GM18519 (cell line): ENCODE measurements around the gene CDH4.

Experiments
- ATAC-seq: cut with Tn5 transposase; IDR thresholded peaks from one replicate; pipeline ENCODE4 v1.9.1; 2021; ENCODE audit warnings: mild to moderate bottlenecking, moderate library complexity; ENCODE audit not compliant: unreplicated experiment, low FRiP score

CDH4 gene

GRCh38 chr20:61835791-61836350 lies 583.8 kb downstream of the CDH4 start:
- no peak for ATAC-seq

GRCh38 chr20:61837200-61837599 lies 585.1 kb downstream of the CDH4 start:
- no peak for ATAC-seq

GRCh38 chr20:61839223-61839911 lies 587.3 kb downstream of the CDH4 start:
- no peak for ATAC-seq

- ATAC-seq = no peak
Measured at GRCh38 chr20:61839912-61840778, 588.1 kb downstream of the CDH4 start.

- ATAC-seq = no peak
Measured at GRCh38 chr20:61840779-61841455, 588.9 kb downstream of the CDH4 start.

- ATAC-seq = no peak
Measured at GRCh38 chr20:61841551-61841950, 589.5 kb downstream of the CDH4 start.

GRCh38 chr20:61841966-61842365 lies 589.9 kb downstream of the CDH4 start:
- no peak for ATAC-seq

GRCh38 chr20:61844621-61845020 lies 592.6 kb downstream of the CDH4 start:
- ATAC-seq = no peak

- ATAC-seq = no peak
Measured at GRCh38 chr20:61845233-61845671, 593.2 kb downstream of the CDH4 start.

- no peak for ATAC-seq
Measured at GRCh38 chr20:61846074-61846473, 594.0 kb downstream of the CDH4 start.

GRCh38 chr20:61846741-61847419 lies 594.8 kb downstream of the CDH4 start:
- ATAC-seq = no peak

GRCh38 chr20:61847420-61847748 lies 595.3 kb downstream of the CDH4 start:
- no peak for ATAC-seq

GRCh38 chr20:61847986-61848385 lies 595.9 kb downstream of the CDH4 start:
- no peak for ATAC-seq

GRCh38 chr20:61848851-61849250 lies 596.8 kb downstream of the CDH4 start:
- ATAC-seq = no peak

GRCh38 chr20:61849376-61849775 lies 597.3 kb downstream of the CDH4 start:
- no peak for ATAC-seq

- ATAC-seq = no peak
Measured at GRCh38 chr20:61849822-61850221, 597.8 kb downstream of the CDH4 start.

- ATAC-seq = no peak
Measured at GRCh38 chr20:61850457-61850856, 598.4 kb downstream of the CDH4 start.

GRCh38 chr20:61850926-61851900 lies 599.2 kb downstream of the CDH4 start:
- ATAC-seq = no peak
